ENCODE measurements around the gene TAAR1. TPM values are rescaled to one million over a fixed set of nuclear protein-coding genes. Genes with fewer than 3 reads are reported as not detected.

The TAAR1 gene
- total RNA-seq, 1 experiment from 2014 or later = not detected

DNA sequence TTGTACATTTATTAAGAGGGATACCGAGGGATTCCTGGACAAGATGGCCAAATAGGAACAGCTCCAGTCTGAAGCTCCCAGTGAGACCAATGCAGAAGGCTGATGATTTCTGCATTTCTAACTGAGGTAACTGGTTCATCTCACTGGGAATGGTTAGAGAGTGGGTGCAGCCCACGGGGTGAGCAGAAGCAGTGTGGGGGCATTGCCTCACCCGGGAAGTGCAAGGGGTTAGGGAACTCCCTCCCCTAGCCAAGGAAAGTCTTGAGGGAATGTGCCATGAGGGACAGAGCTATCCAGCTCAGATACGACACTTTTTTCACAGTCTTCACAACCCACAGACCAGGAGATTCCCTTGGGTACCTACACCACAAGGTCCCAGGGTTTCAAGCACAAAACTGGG, 24.2 kb downstream of the TAAR1 start:
- H4K20me1 ChIP-seq (ENCODE audit: insufficient read depth) = no peaks in the 10 kb centered on the region
- H3K4me1 ChIP-seq (ENCODE audit: control insufficient read depth in 1 of 2, insufficient read depth in 2 of 2, low read length in 2 of 2) = no peaks in the 10 kb centered on the region
- no peak overlapping the region for H3K4me3 ChIP-seq (replicated peaks in 1 of 2; ENCODE audit: low read depth in 1 of 2, low read length in 2 of 2)
- ChIA-PET CTCF (no interaction called here), RAD21 (ENCODE audit: low non-redundant PET in 1 of 2, low total read pairs in 2 of 2, uncharacterized antibody in 2 of 2, unreplicated experiment in 2 of 2) (no interaction called here), POLR2A (no interaction called here)
- intact Hi-C loops (cut with micrococcal nuclease) = no loop called here
- ATAC-seq (no peak), DNase-seq (ENCODE audit: low read depth, low spot score) (no peak)
- H3K4me2 ChIP-seq (ENCODE audit: low read length) = no peak overlapping the region
- H3K27me3 ChIP-seq (ENCODE audit: insufficient read depth, low read length) = no peaks in the 10 kb centered on the region
- no peak for TF ChIP-seq POLR2AphosphoS5 (IDR thresholded peaks at IDR 0.05; ENCODE audit: low read depth, low read length)
- TF ChIP-seq, protein P1, sequence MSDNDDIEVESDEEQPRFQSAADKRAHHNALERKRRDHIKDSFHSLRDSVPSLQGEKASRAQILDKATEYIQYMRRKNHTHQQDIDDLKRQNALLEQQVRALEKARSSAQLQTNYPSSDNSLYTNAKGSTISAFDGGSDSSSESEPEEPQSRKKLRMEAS (IDR thresholded peaks at IDR 0.05) = no peak
- TF ChIP-seq ZNF274 (IDR thresholded peaks at IDR 0.05; ENCODE audit: low read depth, low read length) = no peak
- no peak for TF ChIP-seq POLR2A (IDR thresholded peaks at IDR 0.05; ENCODE audit: borderline replicate concordance, extremely low read depth, insufficient read depth, insufficient read length)
- no peak for TF ChIP-seq EZH2 (IDR thresholded peaks at IDR 0.05)
- H3K9me3 ChIP-seq (ENCODE audit: control insufficient read depth in 1 of 2, insufficient read depth in 1 of 2, low read depth in 1 of 2, low read length in 2 of 2) = no peaks in the 10 kb centered on the region
- H3K79me2 ChIP-seq (ENCODE audit: insufficient read depth, low read length) = no peaks in the 10 kb centered on the region
- no peaks in the 10 kb centered on the region for H3K36me3 ChIP-seq (ENCODE audit: control insufficient read depth in 1 of 2, insufficient read depth in 2 of 2, low read length in 2 of 2)
- H3K27ac ChIP-seq (ENCODE audit: low read depth, low read length) = no peak overlapping the region
- BruUV-seq (replicated peaks) = no TSS peak
- no peak overlapping the region for H2AFZ ChIP-seq (ENCODE audit: low read depth, low read length, poor library complexity, severe bottlenecking)
- H3K9ac ChIP-seq (ENCODE audit: low read length) = no peak overlapping the region
- no peaks in the 10 kb centered on the region for H3K9me2 ChIP-seq (ENCODE audit: insufficient read depth)

DNA sequence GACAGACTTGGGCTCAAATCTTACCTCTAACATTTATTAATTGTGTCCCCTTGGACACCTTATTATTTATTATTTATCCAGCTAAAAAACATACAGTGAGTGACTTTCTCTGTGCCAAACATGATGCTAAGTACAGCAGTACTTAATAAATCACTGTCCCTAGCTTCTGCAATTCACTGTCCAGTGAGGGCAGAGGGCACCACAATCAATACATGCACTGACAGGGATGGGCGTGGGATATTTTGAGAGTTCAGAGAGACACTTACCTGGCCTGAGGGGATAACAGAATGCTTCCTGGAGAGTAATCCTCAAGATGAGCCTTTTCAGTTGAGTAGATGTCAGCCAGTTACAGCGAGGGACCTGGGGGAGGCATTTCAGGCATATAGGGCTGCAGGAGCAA, 25.6 kb downstream of the TAAR1 start:
- intact Hi-C loops (cut with micrococcal nuclease) = no loop called here
- RAD21 ChIA-PET (ENCODE audit: low non-redundant PET in 1 of 2, low total read pairs in 2 of 2, uncharacterized antibody in 2 of 2, unreplicated experiment in 2 of 2) = no interaction called here
- Histone ChIP-seq H4K20me1 (ENCODE audit: insufficient read depth) (no peaks in the 10 kb centered on the region), H3K79me2 (ENCODE audit: insufficient read depth, low read length) (no peaks in the 10 kb centered on the region), H3K9ac (ENCODE audit: low read length) (no peak overlapping the region), H3K27me3 (ENCODE audit: insufficient read depth, low read length) (no peaks in the 10 kb centered on the region), H3K9me2 (ENCODE audit: insufficient read depth) (no peaks in the 10 kb centered on the region), H3K9me3 (ENCODE audit: control insufficient read depth in 1 of 2, insufficient read depth in 1 of 2, low read depth in 1 of 2, low read length in 2 of 2) (no peaks in the 10 kb centered on the region), H2AFZ (ENCODE audit: low read depth, low read length, poor library complexity, severe bottlenecking) (no peak overlapping the region), H3K27ac (ENCODE audit: low read depth, low read length) (no peak overlapping the region), H3K4me1 (ENCODE audit: control insufficient read depth in 1 of 2, insufficient read depth in 2 of 2, low read length in 2 of 2) (no peaks in the 10 kb centered on the region), H3K36me3 (ENCODE audit: control insufficient read depth in 1 of 2, insufficient read depth in 2 of 2, low read length in 2 of 2) (no peaks in the 10 kb centered on the region), H3K4me2 (ENCODE audit: low read length) (no peak overlapping the region), H3K4me3 (replicated peaks in 1 of 2; ENCODE audit: low read depth in 1 of 2, low read length in 2 of 2) (no peak overlapping the region)
- DNase-seq (ENCODE audit: low read depth, low spot score) = no peak
- CTCF ChIA-PET = no interaction called here
- no peak for ATAC-seq
- no peak for TF ChIP-seq EGR1 (IDR thresholded peaks at IDR 0.05; ENCODE audit: low read depth)
- no peak for TF ChIP-seq ZNF274 (IDR thresholded peaks at IDR 0.05; ENCODE audit: low read depth, low read length)
- TF ChIP-seq RAD21 (IDR thresholded peaks at IDR 0.05; ENCODE audit: low read depth) = no peak
- no peak for TF ChIP-seq POLR2A (IDR thresholded peaks at IDR 0.05; ENCODE audit: borderline replicate concordance, extremely low read depth, insufficient read depth, insufficient read length)
- no peak for TF ChIP-seq FOSL1 (IDR thresholded peaks at IDR 0.05; ENCODE audit: low read depth)
- TF ChIP-seq CBX3 (IDR thresholded peaks at IDR 0.05; ENCODE audit: low read depth) = no peak
- TF ChIP-seq EZH2phosphoT487 (IDR thresholded peaks at IDR 0.05; ENCODE audit: borderline replicate concordance) = no peak
- POLR2A ChIA-PET = no interaction called here
- no TSS peak for BruUV-seq (replicated peaks)
